A549 (cell line): ENCODE measurements around the gene RIMBP2. TPM values are rescaled to one million over a fixed set of nuclear protein-coding genes. Genes with fewer than 3 reads are reported as not detected.
A peak's percentile ranks its signal among the peaks of the same experiment; 100 is the strongest.

Experiments used
- ATAC-seq, 2 experiments: fragments of 200-7000 bp in 1 of 2; fragments of >200 bp in 1 of 2; cut with Nextera tagmentation in 1 of 2; cut with Tn5 transposase in 1 of 2; 3 replicates each; pipeline versions ENCODE4 v1.8.0 to v1.9.1; 2018 to 2020; ENCODE audit warnings: mild to moderate bottlenecking in 1 of 2, moderate library complexity in 1 of 2
- CTCF ChIA-PET: fragments of 300-600 bp; sonication (Branson Sonifier 250); formaldehyde crosslinking; extraction: SDS; loops from one replicate; lab custom pipeline; 2021; ENCODE audit warnings: antibody characterized with exemption, inconsistent platforms; lab: Yijun Ruan, JAX
- POLR2A ChIA-PET: fragments of 350-600 bp; formaldehyde crosslinking; extraction: SDS; loops from one replicate; lab custom pipeline; 2021; ENCODE audit warnings: antibody characterized with exemption, inconsistent platforms; lab: Yijun Ruan, JAX
- DNase-seq, 2 experiments: peaks; one replicate each; pipeline versions ENCODE4 v3.0.0 to v3.0.0-alpha.2; 2011 to 2016; ENCODE audit warnings: low read depth in 1 of 2, low spot score in 1 of 2
- FAIRE-seq: peaks from 2 replicates; lab custom pipeline; 2011; peaks lifted over from hg19 to GRCh38; lab: Jason Lieb, UNC
- H3K27ac ChIP-seq, 2 experiments: fragments of >200 bp; sonication (Bioruptor Twin); formaldehyde crosslinking; 3 replicates each; pipeline ENCODE4 v1.5.1; 2016 to 2017
- H3K4me1 ChIP-seq: fragments of >200 bp; sonication (Bioruptor Twin); formaldehyde crosslinking; 3 replicates; pipeline ENCODE4 v1.6.1; 2016
- H3K4me2 ChIP-seq: fragments of >200 bp; sonication (Bioruptor Twin); formaldehyde crosslinking; 3 replicates; pipeline ENCODE4 v1.6.1; 2016
- H3K4me3 ChIP-seq: fragments of >200 bp; sonication (Bioruptor Twin); formaldehyde crosslinking; 3 replicates; pipeline ENCODE4 v1.5.1; 2016
- H3K9me3 ChIP-seq: fragments of >200 bp; sonication (Bioruptor Twin); formaldehyde crosslinking; 3 replicates; pipeline ENCODE4 v1.6.1; 2016
- CBX2 ChIP-seq: fragments of 200-600 bp; sonication (generic); IDR thresholded peaks from 2 replicates; pipeline ENCODE4 v1.6.1; 2016; ENCODE audit warnings: low read depth, mild to moderate bottlenecking, borderline replicate concordance
- CBX8 ChIP-seq: fragments of 200-600 bp; sonication (generic); IDR thresholded peaks from 2 replicates; pipeline ENCODE4 v1.6.1; 2016
- CHD4 ChIP-seq: fragments of 200-600 bp; sonication (generic); IDR thresholded peaks from 2 replicates; pipeline ENCODE4 v1.6.1; 2016; ENCODE audit warnings: antibody characterized with exemption, mild to moderate bottlenecking, borderline replicate concordance
- CTCF ChIP-seq: fragments of >200 bp; sonication (Bioruptor Twin); formaldehyde crosslinking; IDR thresholded peaks from 3 replicates; pipeline ENCODE4 v1.5.1; 2016
- EHMT2 ChIP-seq: fragments of 200-600 bp; sonication (generic); IDR thresholded peaks from 2 replicates; pipeline ENCODE4 v1.6.1; 2016; ENCODE audit warnings: antibody characterized with exemption, low read depth, mild to moderate bottlenecking, moderate library complexity
- ELK1 ChIP-seq: fragments of 150-350 bp; IDR thresholded peaks from 2 replicates; pipeline ENCODE4 v1.6.1; 2014; ENCODE audit warnings: low read depth, mild to moderate bottlenecking, low read length
- EP300 ChIP-seq, 2 experiments: fragments of >200 bp; sonication (Bioruptor Twin); formaldehyde crosslinking; IDR thresholded peaks; 2 replicates in 1 of 2; 3 replicates in 1 of 2; pipeline ENCODE4 v1.6.1; 2016 to 2017
- FOSB ChIP-seq: fragments of 250-450 bp; sonication (Bioruptor Pico); IDR thresholded peaks from 2 replicates; pipeline ENCODE4 v1.5.0; 2020; ENCODE audit warnings: mild to moderate bottlenecking, moderate library complexity
- GATA3 ChIP-seq: IDR thresholded peaks from 2 replicates; pipeline ENCODE4 v1.6.1; 2012; ENCODE audit warnings: borderline replicate concordance
- HOXA7 ChIP-seq: fragments of 250-450 bp; sonication (Bioruptor Pico); IDR thresholded peaks from 2 replicates; pipeline ENCODE4 v1.5.0; 2020; ENCODE audit warnings: mild to moderate bottlenecking, moderate library complexity
- MAFK ChIP-seq: fragments of 450-650 bp; IDR thresholded peaks from 2 replicates; pipeline ENCODE4 v1.6.1; 2014; ENCODE audit not compliant: partially characterized antibody
- NR3C1 ChIP-seq: fragments of >200 bp; sonication (Bioruptor Twin); formaldehyde crosslinking; IDR thresholded peaks from 3 replicates; pipeline ENCODE4 v1.6.1; 2017
- POLR2AphosphoS2 ChIP-seq: conservative IDR thresholded peaks from 2 replicates; pipeline ENCODE4 v1.6.1; 2012; ENCODE audit warnings: low read length, improper control_type of control experiment, inconsistent platforms
- REST ChIP-seq: fragments of 200-600 bp; sonication (generic); IDR thresholded peaks from 2 replicates; pipeline ENCODE4 v1.6.1; 2016; ENCODE audit warnings: antibody characterized with exemption, mild to moderate bottlenecking, moderate library complexity
- SMC3 ChIP-seq: fragments of >200 bp; sonication (Bioruptor Twin); formaldehyde crosslinking; IDR thresholded peaks from 3 replicates; pipeline ENCODE4 v1.6.1; 2018; ENCODE audit warnings: inconsistent platforms
- SREBF2 ChIP-seq: fragments of 450-650 bp; IDR thresholded peaks from 2 replicates; pipeline ENCODE4 v1.6.1; 2014; ENCODE audit warnings: mild to moderate bottlenecking, moderate library complexity
- USF2 ChIP-seq: fragments of 450-650 bp; IDR thresholded peaks from 2 replicates; pipeline ENCODE4 v1.6.1; 2014; ENCODE audit warnings: antibody characterized with exemption
- ZSCAN20 ChIP-seq: fragments of 250-450 bp; sonication (Bioruptor Pico); IDR thresholded peaks from 2 replicates; pipeline ENCODE4 v1.8.0; 2022; ENCODE audit warnings: mild to moderate bottlenecking, moderate library complexity
- WGBS: methylation state at CpG from one replicate; pipeline ENCODE4 v1.1.6; 2017; ENCODE audit errors: missing lambda C conversion rate; 5-methylcytosine and 5-hydroxymethylcytosine counted together
- polyA plus RNA-seq, 4 experiments: library from polyadenylated mRNA; depleted of rRNA in 3 of 4; stranded (reverse); fragments of >200 nt; fragmentation: RNase III in 1 of 4; extraction: RNeasy Plus Mini Kit Qiagen cat#74134 plus additional on column Dnase treatment in 1 of 4; gene quantifications; 2 replicates in 3 of 4; 3 replicates in 1 of 4; pipeline ENCODE4 v1.2.3, GENCODE V29; 2011 to 2017

Gene RIMBP2
- polyA plus RNA-seq, 2 of the 4 experiments (the other 2 are of a cell fraction) = not detected

GRCh38 chr12:130478786-130479185 is 237.3 kb downstream of the RIMBP2 start:
- Histone ChIP-seq H3K4me2 (no peak overlapping the region), H3K4me3 (no peak overlapping the region)
- FAIRE-seq = no peak
- TF ChIP-seq POLR2AphosphoS2 = no peak
- no peak for TF ChIP-seq CHD4
- no peak for TF ChIP-seq ELK1
- no peak for TF ChIP-seq ZSCAN20 (CRISPR knock-in tag)
- no peak for TF ChIP-seq NR3C1
- no peak for TF ChIP-seq SMC3
- no peak for TF ChIP-seq FOSB
- TF ChIP-seq, all 56 proteins: peak for 0
- Histone ChIP-seq H3K9me3 (no peaks in the 10 kb centered on the region), H3K4me1 (no peaks in the 10 kb centered on the region), H3K27ac (no peak overlapping the region)
- ChIA-PET POLR2A (no interaction called here), CTCF (no interaction called here)
- 37% methylated on average over 20 of the region's 21 CpGs for whole genome bisulfite sequencing
- peak in 1 of 2 experiments; percentile 32; a peak in 1 of 6 replicates for ATAC-seq
- no peak for DNase-seq

GRCh38 chr12:130477701-130478100 is 238.4 kb downstream of the RIMBP2 start:
- no peaks in the 10 kb centered on the region for H3K4me1 ChIP-seq
- FAIRE-seq = no peak
- 0 out of 6 replicates have a peak, but pooled peaks of 1 of the 2 experiments have one; percentile 25 for ATAC-seq
- H3K4me3 ChIP-seq = no peak overlapping the region
- no peaks in the 10 kb centered on the region for H3K9me3 ChIP-seq
- no peak overlapping the region for H3K27ac ChIP-seq
- no peak overlapping the region for H3K4me2 ChIP-seq
- DNase-seq = no peak
- 11% methylated on average over 7 of the region's 9 CpGs for WGBS
- ChIA-PET POLR2A (no interaction called here), CTCF (no interaction called here)
- TF ChIP-seq CBX8 (no peak), GATA3 (no peak), USF2 (no peak), CBX2 (no peak), MAFK (no peak), HOXA7 (CRISPR knock-in tag) (no peak), EP300 (IDR thresholded peaks at IDR 0.05) (no peak), REST (no peak), SREBF2 (no peak), CTCF (no peak), CHD4 (no peak), EHMT2 (no peak)
